Ishikawa (cell line): ENCODE results near the gene PPP4R1.
A peak's percentile ranks its signal among the peaks of the same experiment; 100 is the strongest.

Experiments
- CEBPB ChIP-seq: IDR thresholded peaks from 2 replicates; pipeline ENCODE4 v1.6.1; 2012
- CREB1 ChIP-seq: IDR thresholded peaks from 2 replicates; pipeline ENCODE4 v1.6.1; 2012; ENCODE audit warnings: low read depth
- EGR1 ChIP-seq: IDR thresholded peaks from 2 replicates; pipeline ENCODE4 v1.6.1; 2012
- EP300 ChIP-seq: IDR thresholded peaks from 2 replicates; pipeline ENCODE4 v1.6.1; 2012; ENCODE audit warnings: borderline replicate concordance
- FOXM1 ChIP-seq: IDR thresholded peaks from 2 replicates; pipeline ENCODE4 v1.6.1; 2012; ENCODE audit warnings: low read depth, borderline replicate concordance
- NFIC ChIP-seq: IDR thresholded peaks from 2 replicates; pipeline ENCODE4 v1.6.1; 2012
- RAD21 ChIP-seq: IDR thresholded peaks from 2 replicates; pipeline ENCODE4 v1.6.1; 2012; ENCODE audit warnings: low read depth
- TAF1 ChIP-seq: IDR thresholded peaks from 2 replicates; pipeline ENCODE4 v1.6.1; 2012; ENCODE audit warnings: low read depth, mild to moderate bottlenecking
- TCF12 ChIP-seq: IDR thresholded peaks from 2 replicates; pipeline ENCODE4 v1.6.1; 2012; ENCODE audit warnings: low read depth
- TEAD4 ChIP-seq: IDR thresholded peaks from 2 replicates; pipeline ENCODE4 v1.6.1; 2012
- USF1 ChIP-seq: IDR thresholded peaks from 2 replicates; pipeline ENCODE4 v1.6.1; 2012
- YY1 ChIP-seq: IDR thresholded peaks from 2 replicates; pipeline ENCODE4 v1.6.1; 2012; ENCODE audit warnings: low read depth
- ZBTB7A ChIP-seq: IDR thresholded peaks from 2 replicates; pipeline ENCODE4 v1.6.1; 2012; ENCODE audit warnings: low read depth
- TF ChIP-seq, protein P1 (sequence below): IDR thresholded peaks from 2 replicates; pipeline ENCODE4 v1.6.1; 2012; ENCODE audit warnings: low read depth, mild to moderate bottlenecking
- TF ChIP-seq, protein P2 (sequence below): IDR thresholded peaks from 2 replicates; pipeline ENCODE4 v1.6.1; 2012

Gene PPP4R1

DNA sequence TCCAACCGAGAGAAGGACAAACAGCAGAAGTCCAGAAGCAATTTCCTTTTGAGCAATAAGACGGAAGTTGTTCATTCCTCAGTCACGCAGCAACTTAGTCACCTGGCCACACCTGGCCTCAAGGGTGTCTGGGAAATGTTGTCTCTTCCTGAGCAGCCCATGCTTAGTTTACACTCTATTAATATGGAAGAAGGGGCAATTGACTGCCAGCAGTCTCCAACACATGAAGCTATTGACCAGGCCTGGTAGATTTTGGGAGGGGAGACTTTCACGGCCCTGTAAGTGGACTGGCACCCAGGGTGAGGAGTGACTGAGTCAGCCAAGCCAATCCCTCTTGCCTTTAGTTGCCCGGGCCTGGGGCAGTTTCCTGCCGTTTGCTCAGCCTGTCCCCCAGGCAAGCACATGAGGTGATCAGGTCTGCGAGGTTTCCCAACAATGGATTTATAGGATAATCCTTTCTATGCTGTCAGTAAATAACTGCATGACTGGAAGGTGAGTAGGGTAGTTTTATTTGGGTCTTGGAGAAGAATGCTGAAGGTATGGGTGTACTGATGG is 43.8 kb upstream of the PPP4R1 start:
- no peak for TF ChIP-seq TAF1
- no peak for TF ChIP-seq TCF12
- no peak for TF ChIP-seq CREB1
- TF ChIP-seq TEAD4: no peak
- TF ChIP-seq, protein P1, sequence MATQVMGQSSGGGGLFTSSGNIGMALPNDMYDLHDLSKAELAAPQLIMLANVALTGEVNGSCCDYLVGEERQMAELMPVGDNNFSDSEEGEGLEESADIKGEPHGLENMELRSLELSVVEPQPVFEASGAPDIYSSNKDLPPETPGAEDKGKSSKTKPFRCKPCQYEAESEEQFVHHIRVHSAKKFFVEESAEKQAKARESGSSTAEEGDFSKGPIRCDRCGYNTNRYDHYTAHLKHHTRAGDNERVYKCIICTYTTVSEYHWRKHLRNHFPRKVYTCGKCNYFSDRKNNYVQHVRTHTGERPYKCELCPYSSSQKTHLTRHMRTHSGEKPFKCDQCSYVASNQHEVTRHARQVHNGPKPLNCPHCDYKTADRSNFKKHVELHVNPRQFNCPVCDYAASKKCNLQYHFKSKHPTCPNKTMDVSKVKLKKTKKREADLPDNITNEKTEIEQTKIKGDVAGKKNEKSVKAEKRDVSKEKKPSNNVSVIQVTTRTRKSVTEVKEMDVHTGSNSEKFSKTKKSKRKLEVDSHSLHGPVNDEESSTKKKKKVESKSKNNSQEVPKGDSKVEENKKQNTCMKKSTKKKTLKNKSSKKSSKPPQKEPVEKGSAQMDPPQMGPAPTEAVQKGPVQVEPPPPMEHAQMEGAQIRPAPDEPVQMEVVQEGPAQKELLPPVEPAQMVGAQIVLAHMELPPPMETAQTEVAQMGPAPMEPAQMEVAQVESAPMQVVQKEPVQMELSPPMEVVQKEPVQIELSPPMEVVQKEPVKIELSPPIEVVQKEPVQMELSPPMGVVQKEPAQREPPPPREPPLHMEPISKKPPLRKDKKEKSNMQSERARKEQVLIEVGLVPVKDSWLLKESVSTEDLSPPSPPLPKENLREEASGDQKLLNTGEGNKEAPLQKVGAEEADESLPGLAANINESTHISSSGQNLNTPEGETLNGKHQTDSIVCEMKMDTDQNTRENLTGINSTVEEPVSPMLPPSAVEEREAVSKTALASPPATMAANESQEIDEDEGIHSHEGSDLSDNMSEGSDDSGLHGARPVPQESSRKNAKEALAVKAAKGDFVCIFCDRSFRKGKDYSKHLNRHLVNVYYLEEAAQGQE: no peak
- no peak for TF ChIP-seq ZBTB7A
- no peak for TF ChIP-seq USF1
- no peak for TF ChIP-seq EP300
- TF ChIP-seq RAD21: no peak
- TF ChIP-seq NFIC: no peak
- TF ChIP-seq EGR1: no peak

DNA sequence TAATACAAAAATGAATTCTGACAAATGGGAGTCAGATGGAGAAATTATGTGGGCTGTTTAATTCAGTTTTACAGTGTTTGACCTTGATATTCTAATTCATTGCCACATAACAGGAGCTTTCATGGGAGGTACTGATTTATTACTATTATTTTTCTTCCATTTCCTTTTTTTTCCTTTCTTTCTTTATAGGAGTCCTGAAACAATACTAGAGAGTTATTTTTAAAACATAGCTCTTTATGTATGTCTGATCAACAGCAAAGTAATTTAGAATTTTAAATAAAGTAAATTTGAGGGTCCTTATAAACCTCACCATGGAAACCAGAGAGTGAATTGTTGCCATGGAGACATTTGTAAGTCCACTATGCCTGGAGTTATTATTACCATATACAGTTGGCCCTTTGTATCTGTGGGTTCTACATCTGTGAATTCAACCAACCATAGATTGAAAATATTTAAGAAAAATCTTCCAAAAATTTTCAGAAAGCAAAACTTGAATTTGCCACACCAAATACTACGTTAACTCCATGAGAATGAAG is 40.9 kb upstream of the PPP4R1 start:
- TF ChIP-seq TCF12 (no peak), RAD21 (no peak), USF1 (no peak), ZBTB7A (no peak), EGR1 (no peak), TAF1 (no peak), FOXM1 (no peak), CEBPB (no peak)
- TF ChIP-seq, protein P2, sequence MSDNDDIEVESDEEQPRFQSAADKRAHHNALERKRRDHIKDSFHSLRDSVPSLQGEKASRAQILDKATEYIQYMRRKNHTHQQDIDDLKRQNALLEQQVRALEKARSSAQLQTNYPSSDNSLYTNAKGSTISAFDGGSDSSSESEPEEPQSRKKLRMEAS: no peak
- TF ChIP-seq, protein P1: no peak

DNA sequence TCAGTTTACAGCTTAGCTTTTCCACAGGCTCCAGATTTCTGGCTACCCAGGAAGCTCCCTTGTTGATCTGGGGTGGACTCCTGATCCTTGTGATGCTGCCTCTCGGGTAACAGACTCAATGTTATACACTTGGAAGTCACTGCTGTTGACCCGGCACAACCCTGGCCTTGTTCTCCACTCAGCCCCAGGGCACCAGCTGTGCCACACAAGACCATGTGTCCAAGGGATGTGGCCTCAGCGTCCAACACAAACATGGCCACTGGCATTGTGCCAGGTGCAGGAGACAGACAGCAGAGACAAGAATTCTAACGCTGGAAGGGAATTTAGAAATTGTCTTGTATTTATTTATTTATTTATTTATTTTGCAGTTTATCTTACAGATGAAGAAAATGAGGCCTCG is 39.0 kb upstream of the PPP4R1 start:
- TF ChIP-seq, protein P2: no peak
- TF ChIP-seq NFIC (0 out of 2 replicates have a peak, but pooled peaks have one; percentile 19), YY1 (no peak), TEAD4 (no peak)

GRCh38 chr18:9649164-9649540 is 34.8 kb upstream of the PPP4R1 start:
- TF ChIP-seq YY1: no peak
- no peak for TF ChIP-seq CEBPB
- no peak for TF ChIP-seq EGR1
- no peak for TF ChIP-seq RAD21
- no peak for TF ChIP-seq CREB1
- no peak for TF ChIP-seq ZBTB7A
- TF ChIP-seq TEAD4: no peak
- TF ChIP-seq, protein P1: no peak
- no peak for TF ChIP-seq FOXM1

DNA sequence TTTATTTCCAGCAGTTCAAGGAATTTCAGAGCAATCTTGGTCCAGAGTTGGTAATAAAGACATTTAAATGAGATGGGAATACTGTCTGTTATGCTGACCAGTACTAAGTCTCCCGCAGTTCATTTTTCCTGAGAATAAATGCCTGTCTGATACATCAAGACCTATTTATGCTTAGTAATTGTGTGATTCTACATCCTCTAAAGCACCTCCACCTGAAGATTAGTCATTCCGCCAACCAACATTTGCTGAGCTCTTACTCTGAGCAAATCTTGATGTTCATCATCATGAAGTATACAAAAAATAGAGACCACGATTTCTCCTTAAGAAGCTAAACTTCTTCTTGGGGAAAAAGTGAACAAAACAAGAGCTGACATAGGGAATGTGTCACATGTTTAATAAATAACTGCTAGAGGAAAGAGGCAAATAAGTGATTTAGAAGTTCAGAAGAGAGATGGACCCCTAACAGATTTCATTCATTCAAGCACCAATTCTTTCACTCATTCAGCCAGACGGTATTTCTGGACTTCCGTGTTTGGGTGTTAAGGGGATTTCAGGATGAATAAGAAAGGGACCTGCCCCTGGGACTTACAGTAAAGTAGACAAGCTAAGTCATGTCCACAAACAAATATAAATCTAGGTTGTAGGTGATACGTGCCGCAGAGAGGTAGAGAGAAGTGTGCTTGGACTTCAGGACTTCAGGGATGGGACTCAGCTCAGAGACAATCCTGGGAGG is 34.2 kb upstream of the PPP4R1 start:
- TF ChIP-seq FOXM1: no peak
- no peak for TF ChIP-seq CREB1
- TF ChIP-seq TCF12: no peak
- TF ChIP-seq EGR1: no peak
- TF ChIP-seq YY1: no peak
